GM19438 (cell line): ENCODE data around the gene OR4D5.

ENCODE experiments used
- ATAC-seq: cut with Tn5 transposase; IDR thresholded peaks from one replicate; pipeline ENCODE4 v1.9.1; 2021; ENCODE audit warnings: low read depth; ENCODE audit not compliant: unreplicated experiment

Gene OR4D5

GRCh38 chr11:123939317-123939716 is at the start of gene OR4D5:
OR4D5 (plus strand) TSS chr11:123939617; CDS start chr11:123939617, 0 bp downstream.
- ATAC-seq = no peak

GRCh38 chr11:123892031-123892430 is 47.4 kb upstream of the OR4D5 start:
- ATAC-seq = no peak

GRCh38 chr11:123899792-123900191 is 39.6 kb upstream of the OR4D5 start:
- ATAC-seq = no peak

- no peak for ATAC-seq
These were observed 37.5 kb upstream of the OR4D5 start, which contains the start of gene OR8D4 for GRCh38 chr11:123901867-123902266. OR8D4 (plus strand) TSS chr11:123902167; CDS start chr11:123906432, 4,265 bp downstream.

- ATAC-seq = peak; percentile 68
These were observed 35.5 kb upstream of the OR4D5 start for GRCh38 chr11:123903932-123904331.

GRCh38 chr11:123904932-123905331 is 34.5 kb upstream of the OR4D5 start:
- ATAC-seq = no peak

GRCh38 chr11:123905826-123906225 is 33.6 kb upstream of the OR4D5 start:
- ATAC-seq = no peak

GRCh38 chr11:123920943-123921342 is 18.5 kb upstream of the OR4D5 start:
- ATAC-seq = no peak

- no peak for ATAC-seq
These were observed 15.4 kb upstream of the OR4D5 start for GRCh38 chr11:123924027-123924426.

GRCh38 chr11:123942413-123942812 is 3.0 kb downstream of the OR4D5 start:
- ATAC-seq = no peak

- ATAC-seq = no peak
These were observed 4.3 kb downstream of the OR4D5 start, which contains the start of gene OR6T1 for GRCh38 chr11:123943738-123944137. OR6T1 (minus strand) TSS chr11:123943838; CDS start chr11:123943838, 0 bp downstream.

- ATAC-seq = no peak
These were observed 5.7 kb downstream of the OR4D5 start for GRCh38 chr11:123945132-123945531.

GRCh38 chr11:123956752-123957151 is 17.3 kb downstream of the OR4D5 start:
- ATAC-seq = no peak

- ATAC-seq = no peak
These were observed 34.4 kb downstream of the OR4D5 start for GRCh38 chr11:123973816-123974215.

GRCh38 chr11:123976770-123977560 is 37.5 kb downstream of the OR4D5 start:
- no peak for ATAC-seq

- no peak for ATAC-seq
These were observed 38.4 kb downstream of the OR4D5 start, which contains the start of gene OR10S1 for GRCh38 chr11:123977731-123978347. OR10S1 (minus strand) TSS chr11:123977781; CDS start chr11:123977664, 117 bp downstream.

GRCh38 chr11:123979311-123979710 is 39.9 kb downstream of the OR4D5 start:
- ATAC-seq = no peak
